Measurements from ENCODE around the gene ERN2. TPM values are rescaled to one million over a fixed set of nuclear protein-coding genes. Genes with fewer than 3 reads are reported as not detected.

Gene ERN2
- total and polyA plus RNA-seq, 2 of the 13 experiments (the other 11 are each of a cell fraction or from before 2014, with no cell fraction given) = 2.2 to 3.5 TPM

DNA sequence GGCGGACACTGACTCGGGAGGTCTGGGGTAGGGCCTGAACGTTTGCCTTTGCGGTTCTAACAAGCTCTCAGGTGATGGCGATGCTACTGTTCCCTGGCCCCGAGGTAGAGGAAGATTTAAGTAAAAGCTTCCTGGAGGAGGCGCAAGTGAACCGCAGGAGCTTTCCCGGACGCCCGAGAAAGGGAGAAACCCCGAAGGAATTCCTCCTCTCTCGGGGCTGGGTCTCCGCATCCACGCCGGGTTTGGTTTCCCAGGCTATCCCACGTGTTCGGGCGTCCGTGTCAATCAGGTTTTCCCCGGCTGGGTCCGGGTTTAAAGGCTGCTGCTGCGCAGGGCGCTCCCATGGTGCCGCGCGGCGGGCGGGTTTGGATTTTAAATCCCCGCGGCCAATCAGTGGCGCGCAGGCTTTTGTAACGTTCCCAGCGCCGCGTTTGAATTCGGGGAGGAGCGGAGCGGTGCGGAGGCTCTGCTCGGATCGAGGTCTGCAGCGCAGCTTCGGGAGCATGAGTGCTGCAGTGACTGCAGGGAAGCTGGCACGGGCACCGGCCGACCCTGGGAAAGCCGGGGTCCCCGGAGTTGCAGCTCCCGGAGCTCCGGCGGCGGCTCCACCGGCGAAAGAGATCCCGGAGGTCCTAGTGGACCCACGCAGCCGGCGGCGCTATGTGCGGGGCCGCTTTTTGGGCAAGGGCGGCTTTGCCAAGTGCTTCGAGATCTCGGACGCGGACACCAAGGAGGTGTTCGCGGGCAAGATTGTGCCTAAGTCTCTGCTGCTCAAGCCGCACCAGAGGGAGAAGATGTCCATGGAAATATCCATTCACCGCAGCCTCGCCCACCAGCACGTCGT, 34.4 kb downstream of the ERN2 start, which contains the start of gene PLK1 (continued):
- TF ChIP-seq, protein P1, sequence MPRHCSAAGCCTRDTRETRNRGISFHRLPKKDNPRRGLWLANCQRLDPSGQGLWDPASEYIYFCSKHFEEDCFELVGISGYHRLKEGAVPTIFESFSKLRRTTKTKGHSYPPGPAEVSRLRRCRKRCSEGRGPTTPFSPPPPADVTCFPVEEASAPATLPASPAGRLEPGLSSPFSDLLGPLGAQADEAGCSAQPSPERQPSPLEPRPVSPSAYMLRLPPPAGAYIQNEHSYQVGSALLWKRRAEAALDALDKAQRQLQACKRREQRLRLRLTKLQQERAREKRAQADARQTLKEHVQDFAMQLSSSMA (CRISPR knock-in tag; IDR thresholded peaks at IDR 0.05) = no peak; the same call in 1 of the 2 replicates
- TF ChIP-seq STAG1 (CRISPR knock-in tag; IDR thresholded peaks at IDR 0.05) (peak; percentile 45), ZNF552 (CRISPR knock-in tag; IDR thresholded peaks at IDR 0.05; ENCODE audit: borderline replicate concordance) (no peak), ZNF232 (CRISPR knock-in tag; IDR thresholded peaks at IDR 0.05; ENCODE audit: borderline replicate concordance) (peak; percentile 55), HNF4A (CRISPR knock-in tag; IDR thresholded peaks at IDR 0.05) (peak; percentile 60; the same call in 1 of the 2 replicates), DR1 (CRISPR knock-in tag; IDR thresholded peaks at IDR 0.05) (peak; percentile 97), HMG20A (CRISPR knock-in tag; IDR thresholded peaks at IDR 0.05; ENCODE audit: borderline replicate concordance) (no peak), ZNF326 (CRISPR knock-in tag; IDR thresholded peaks at IDR 0.05; ENCODE audit: borderline replicate concordance) (no peak), CBFB (CRISPR knock-in tag; IDR thresholded peaks at IDR 0.05) (peak; percentile 76), ZNF546 (CRISPR knock-in tag; conservative IDR thresholded peaks at IDR 0.05) (no peak), ZNF33A (CRISPR knock-in tag; IDR thresholded peaks at IDR 0.05; ENCODE audit: borderline replicate concordance) (0 out of 2 replicates have a peak, but pooled peaks have one; percentile 79), PLRG1 (conservative IDR thresholded peaks at IDR 0.05) (no peak), SOX5 (CRISPR knock-in tag; IDR thresholded peaks at IDR 0.05; ENCODE audit: borderline replicate concordance) (peak; percentile 65; the same call in 1 of the 2 replicates), FOXA3 (CRISPR knock-in tag; IDR thresholded peaks at IDR 0.05) (peak; percentile 54; the same call in 1 of the 2 replicates), ZNF629 (CRISPR knock-in tag; conservative IDR thresholded peaks at IDR 0.05) (no peak), BHLHE40 (IDR thresholded peaks at IDR 0.05; ENCODE audit: low read length) (peak; percentile 26; the same call in 1 of the 2 replicates), ADNP (CRISPR knock-in tag; IDR thresholded peaks at IDR 0.05) (no peak)
- TF ChIP-seq, protein P2, sequence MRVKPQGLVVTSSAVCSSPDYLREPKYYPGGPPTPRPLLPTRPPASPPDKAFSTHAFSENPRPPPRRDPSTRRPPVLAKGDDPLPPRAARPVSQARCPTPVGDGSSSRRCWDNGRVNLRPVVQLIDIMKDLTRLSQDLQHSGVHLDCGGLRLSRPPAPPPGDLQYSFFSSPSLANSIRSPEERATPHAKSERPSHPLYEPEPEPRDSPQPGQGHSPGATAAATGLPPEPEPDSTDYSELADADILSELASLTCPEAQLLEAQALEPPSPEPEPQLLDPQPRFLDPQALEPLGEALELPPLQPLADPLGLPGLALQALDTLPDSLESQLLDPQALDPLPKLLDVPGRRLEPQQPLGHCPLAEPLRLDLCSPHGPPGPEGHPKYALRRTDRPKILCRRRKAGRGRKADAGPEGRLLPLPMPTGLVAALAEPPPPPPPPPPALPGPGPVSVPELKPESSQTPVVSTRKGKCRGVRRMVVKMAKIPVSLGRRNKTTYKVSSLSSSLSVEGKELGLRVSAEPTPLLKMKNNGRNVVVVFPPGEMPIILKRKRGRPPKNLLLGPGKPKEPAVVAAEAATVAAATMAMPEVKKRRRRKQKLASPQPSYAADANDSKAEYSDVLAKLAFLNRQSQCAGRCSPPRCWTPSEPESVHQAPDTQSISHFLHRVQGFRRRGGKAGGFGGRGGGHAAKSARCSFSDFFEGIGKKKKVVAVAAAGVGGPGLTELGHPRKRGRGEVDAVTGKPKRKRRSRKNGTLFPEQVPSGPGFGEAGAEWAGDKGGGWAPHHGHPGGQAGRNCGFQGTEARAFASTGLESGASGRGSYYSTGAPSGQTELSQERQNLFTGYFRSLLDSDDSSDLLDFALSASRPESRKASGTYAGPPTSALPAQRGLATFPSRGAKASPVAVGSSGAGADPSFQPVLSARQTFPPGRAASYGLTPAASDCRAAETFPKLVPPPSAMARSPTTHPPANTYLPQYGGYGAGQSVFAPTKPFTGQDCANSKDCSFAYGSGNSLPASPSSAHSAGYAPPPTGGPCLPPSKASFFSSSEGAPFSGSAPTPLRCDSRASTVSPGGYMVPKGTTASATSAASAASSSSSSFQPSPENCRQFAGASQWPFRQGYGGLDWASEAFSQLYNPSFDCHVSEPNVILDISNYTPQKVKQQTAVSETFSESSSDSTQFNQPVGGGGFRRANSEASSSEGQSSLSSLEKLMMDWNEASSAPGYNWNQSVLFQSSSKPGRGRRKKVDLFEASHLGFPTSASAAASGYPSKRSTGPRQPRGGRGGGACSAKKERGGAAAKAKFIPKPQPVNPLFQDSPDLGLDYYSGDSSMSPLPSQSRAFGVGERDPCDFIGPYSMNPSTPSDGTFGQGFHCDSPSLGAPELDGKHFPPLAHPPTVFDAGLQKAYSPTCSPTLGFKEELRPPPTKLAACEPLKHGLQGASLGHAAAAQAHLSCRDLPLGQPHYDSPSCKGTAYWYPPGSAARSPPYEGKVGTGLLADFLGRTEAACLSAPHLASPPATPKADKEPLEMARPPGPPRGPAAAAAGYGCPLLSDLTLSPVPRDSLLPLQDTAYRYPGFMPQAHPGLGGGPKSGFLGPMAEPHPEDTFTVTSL (CRISPR knock-in tag; IDR thresholded peaks at IDR 0.05; ENCODE audit: borderline replicate concordance) = peak; percentile 76; the same call in 1 of the 2 replicates
- TF ChIP-seq, protein P3, sequence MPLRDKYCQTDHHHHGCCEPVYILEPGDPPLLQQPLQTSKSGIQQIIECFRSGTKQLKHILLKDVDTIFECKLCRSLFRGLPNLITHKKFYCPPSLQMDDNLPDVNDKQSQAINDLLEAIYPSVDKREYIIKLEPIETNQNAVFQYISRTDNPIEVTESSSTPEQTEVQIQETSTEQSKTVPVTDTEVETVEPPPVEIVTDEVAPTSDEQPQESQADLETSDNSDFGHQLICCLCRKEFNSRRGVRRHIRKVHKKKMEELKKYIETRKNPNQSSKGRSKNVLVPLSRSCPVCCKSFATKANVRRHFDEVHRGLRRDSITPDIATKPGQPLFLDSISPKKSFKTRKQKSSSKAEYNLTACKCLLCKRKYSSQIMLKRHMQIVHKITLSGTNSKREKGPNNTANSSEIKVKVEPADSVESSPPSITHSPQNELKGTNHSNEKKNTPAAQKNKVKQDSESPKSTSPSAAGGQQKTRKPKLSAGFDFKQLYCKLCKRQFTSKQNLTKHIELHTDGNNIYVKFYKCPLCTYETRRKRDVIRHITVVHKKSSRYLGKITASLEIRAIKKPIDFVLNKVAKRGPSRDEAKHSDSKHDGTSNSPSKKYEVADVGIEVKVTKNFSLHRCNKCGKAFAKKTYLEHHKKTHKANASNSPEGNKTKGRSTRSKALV (CRISPR knock-in tag; IDR thresholded peaks at IDR 0.05) = peak; percentile 66; the same call in 1 of the 2 replicates

All from HepG2 (cell line).